ENCODE results near the gene TNFRSF1B.
A peak's percentile ranks its signal among the peaks of the same experiment; 100 is the strongest.
"Not testable (repeated sequence)": the region's sequence is repeated elsewhere in the genome, so short reads cannot be mapped to it uniquely, and the experiment has no call there.

The TNFRSF1B gene

DNA sequence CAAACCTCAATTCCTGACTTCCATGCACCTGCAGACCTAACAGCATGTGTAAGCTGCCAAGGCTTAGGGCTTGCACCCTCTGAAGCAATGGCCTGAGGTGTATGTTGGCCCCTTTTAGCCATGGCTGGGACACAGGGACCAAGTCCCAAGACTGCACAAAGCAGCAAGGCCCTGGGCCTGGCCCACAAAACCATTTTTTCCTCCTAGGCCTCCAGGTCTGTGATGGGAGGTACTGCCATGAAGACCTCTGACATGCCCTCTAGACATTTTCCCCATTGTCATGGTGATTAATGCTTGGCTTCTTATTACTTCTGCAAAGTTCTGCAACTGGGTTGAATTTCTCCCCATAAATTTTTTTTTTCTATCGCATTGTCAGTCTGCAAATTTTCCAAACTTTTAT is 55.9 kb downstream of the TNFRSF1B start:
- not testable (repeated sequence) for DNase-seq (ENCODE audit: low spot score)

DNA sequence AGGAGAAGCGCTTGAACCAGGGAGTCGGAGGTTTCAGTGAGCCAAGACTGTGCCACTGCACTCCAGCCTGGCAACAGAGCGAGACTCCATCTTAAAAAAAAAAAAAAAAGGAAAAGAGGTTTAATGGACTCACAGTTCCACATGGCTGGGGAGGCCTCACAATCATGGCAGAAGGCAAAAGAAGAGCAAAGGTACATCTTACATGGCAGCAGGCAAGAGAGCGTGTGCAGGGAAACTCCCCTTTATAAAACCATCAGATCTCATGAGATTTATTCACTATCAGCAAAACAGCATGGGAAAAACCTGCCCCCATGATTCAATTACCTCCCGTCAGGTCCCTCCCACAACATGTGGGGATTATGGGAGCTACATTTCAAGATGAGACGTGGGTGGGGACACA is 57.3 kb downstream of the TNFRSF1B start:
- DNase-seq (ENCODE audit: low spot score), result not testable (repeated sequence)

DNA sequence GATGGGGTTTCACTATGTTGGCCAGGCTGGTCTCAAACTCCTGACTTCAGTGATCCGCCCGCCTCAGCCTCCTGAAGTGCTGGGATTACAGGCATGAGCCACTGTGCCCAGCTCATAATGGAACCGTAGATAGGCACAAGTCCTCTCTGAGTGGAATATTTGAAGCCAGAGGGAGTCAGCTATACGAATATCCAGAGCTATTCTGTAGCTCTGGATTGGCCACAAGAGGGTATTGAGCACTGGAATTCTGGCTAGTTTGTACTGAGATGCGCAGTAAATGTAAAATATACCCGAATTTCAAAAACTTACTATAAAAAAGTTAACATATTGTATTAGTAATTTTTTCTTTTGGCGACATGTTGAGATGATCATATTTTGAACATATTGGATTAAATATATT is 62.2 kb downstream of the TNFRSF1B start:
- DNase-seq (ENCODE audit: low spot score), result no peak

DNA sequence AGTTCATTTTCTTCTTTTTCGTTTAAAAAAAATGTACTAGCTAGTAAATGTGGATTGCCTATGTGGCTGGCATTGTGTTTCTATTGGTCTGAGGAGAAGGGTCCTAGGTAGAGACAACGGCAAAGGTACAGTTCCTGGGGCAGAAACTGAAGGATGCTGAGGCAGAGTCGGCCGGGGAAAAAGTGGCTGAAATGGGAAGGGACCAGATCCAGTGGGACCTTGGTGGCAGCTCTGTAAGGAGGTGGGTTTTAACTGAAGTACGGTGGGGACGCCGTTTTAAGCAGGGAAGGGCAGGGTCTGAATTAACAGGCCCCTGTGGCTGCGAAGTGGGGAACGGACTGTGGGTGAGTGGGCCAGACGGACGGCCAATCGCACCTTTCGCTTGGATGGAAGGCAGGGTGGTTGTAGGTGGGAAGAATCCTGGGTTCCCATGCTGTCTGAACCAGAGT is 62.6 kb downstream of the TNFRSF1B start:
- no peak for DNase-seq (ENCODE audit: low spot score)

DNA sequence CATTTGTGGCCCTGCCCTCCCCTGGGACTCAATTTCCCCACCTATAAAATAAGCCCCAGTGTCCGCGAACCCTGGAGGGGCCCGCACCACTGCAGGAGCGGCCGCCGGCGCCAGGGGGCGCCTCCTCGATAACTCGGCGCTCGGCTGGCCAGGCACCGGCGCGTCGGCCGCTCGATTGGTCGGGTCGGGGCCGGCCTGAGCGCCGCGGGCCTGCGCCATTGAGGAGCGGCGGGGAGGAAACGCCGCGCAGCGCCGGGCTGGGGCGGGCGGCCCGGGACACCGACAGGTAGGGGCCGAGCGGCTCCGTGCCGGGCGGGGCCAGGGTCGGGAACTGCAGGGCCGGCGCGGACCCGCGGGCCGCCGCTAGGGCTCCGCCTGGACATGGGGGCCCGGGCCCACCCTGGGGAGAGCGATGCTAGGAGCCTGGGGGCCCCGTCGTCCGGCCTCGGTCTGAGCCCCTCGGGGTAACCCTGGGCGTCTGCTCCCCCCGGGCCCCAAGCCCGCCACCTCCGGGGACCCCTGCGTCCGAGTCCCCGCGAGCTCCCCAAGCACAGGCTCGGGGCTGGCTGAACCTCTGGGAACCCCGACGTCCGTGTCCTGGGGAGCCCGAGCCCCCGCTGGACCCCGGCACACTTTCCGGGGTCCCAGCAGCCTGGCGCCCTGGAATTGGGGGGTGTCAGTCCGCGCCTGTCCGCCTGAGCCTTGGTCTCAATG is 63.2 kb downstream of the TNFRSF1B start, which contains the start of gene VPS13D:
TSS of gene VPS13D (plus strand) at position 196 of the 714 bp plus-strand sequence. CDS start 4,237 bp downstream, outside the sequence.
- peak; percentile 70 for DNase-seq (ENCODE audit: low spot score)

DNA sequence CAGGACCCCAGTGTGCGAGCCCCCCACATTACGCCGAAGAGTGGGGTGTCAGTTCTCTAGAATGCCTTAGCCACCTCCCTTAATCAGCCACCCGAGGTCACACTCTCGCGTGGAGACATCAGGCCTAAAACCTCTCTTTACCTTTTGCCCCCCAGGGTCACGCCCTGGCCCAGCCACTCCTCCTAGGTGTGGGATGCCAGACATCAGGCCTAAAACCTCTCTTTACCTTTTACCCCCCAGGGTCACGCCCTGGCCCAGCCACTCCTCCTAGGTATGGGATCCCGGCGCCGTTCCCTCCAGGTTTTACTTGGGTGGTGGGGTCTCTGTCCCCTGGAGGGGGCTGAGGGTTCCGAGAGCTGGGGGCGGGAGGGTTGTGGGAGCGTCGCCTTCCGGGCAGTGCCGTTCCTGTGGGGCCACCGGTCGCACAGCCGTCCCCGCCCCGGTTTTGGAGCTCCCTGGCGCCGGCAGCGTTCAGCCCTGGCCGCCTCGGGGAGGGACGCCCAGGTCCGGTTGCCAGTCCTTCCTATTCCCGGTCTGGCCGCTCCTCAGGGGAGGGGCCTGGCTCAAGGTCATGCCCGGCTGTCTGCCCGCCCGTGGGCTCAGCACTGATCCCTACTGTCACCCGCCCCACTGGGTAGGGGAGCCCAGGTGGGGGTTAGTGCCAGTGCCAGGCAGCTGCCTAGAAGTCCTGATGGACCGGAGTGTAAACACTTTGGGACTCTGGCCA is 63.9 kb downstream of the TNFRSF1B start:
- DNase-seq (ENCODE audit: low spot score), result peak; percentile 22

DNA sequence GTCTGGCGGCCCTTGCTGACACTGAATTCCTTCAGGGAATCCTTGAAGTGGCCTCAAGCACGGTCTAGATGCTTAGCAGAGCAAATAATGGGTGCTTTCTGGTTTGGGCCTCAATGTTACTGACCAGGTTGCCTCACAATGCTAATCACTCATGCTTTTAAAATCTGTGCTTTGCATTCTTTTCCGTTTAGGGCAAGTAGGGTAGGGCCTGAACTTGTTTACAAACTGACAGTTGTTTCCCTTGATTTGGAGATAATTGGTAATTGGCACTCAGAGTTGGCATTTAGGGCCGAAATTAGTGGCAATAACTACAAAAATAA is 64.4 kb downstream of the TNFRSF1B start:
- no peak for DNase-seq (ENCODE audit: low spot score)

DNA sequence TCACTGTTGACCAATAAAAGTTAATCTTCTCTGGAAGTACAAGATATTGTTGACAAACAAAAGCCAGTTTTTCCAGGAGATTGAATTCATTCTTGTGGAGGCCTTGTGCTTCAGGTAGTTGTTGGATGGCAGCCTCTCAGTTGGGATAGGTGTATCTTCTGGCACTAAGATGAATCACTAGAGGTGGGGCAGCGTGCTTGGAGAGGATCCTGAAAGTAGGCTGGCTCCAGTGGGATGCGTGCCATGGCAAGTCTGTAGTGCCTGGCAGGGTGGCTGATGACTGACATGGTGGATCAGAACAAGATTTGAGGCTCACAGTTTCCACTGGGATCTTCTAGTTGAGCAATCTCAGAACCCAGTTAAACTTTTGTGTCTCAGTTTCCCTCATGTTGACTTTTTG is 65.4 kb downstream of the TNFRSF1B start:
- peak; percentile 31 for DNase-seq (ENCODE audit: low spot score)

DNA sequence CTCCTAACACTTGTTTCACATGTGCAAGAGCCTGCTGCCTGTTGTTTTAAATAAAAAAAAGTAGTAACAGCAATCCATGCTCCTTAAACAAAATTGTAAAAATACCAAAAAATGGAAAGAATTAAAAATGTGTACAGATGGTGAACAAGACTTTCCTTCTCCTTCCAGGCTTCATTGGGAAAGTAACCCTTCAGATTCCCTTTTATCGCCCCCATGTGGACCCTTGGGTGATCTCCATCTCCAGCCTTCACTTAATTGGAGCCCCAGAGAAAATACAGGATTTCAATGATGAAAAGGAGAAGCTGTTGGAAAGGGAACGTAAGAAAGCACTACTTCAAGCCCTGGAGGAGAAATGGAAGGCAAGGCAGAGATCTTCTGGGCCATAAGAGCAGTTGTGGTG is 77.3 kb downstream of the TNFRSF1B start:
- peak; percentile 15 for DNase-seq (ENCODE audit: low spot score)

DNA sequence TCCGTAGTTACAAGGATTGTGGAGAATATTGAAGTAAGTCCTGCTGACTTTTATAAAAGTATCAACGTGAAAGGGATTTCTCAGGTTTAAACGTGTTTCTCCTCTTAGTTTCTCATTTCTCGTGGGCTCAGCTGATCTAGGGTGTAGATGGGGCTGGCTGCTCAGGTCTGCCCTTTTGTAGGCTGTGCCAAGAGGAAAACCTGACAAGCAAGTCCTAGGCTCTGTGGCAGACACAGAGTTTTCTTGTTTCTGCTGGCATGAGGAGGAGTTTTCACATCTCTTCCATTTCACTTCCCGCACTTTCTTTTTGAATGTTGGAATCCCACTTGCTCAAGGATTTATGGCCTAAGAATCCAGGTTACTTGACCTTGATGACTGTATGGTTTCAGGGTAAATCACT is 77.8 kb downstream of the TNFRSF1B start:
- no peak for DNase-seq (ENCODE audit: low spot score)

DNA sequence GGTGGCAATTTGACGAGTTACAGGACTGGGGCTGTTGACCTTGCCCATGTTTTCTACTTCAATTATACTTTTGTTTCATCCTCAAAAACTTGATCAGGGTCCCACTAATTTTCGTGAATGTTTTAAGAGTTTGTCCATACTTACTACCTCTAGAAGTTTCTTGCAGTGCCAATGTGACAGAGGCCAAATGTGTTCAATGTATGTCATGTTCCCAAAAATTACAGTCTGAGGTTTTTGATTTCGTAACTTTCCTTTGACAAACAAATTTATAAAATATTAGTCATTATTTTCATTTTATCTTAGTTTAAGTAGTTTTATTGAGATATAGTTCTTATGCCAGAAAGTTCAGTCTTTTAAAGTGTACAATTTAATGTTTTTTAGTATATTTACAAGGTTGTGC is 78.3 kb downstream of the TNFRSF1B start:
- DNase-seq (ENCODE audit: low spot score), result no peak

DNA sequence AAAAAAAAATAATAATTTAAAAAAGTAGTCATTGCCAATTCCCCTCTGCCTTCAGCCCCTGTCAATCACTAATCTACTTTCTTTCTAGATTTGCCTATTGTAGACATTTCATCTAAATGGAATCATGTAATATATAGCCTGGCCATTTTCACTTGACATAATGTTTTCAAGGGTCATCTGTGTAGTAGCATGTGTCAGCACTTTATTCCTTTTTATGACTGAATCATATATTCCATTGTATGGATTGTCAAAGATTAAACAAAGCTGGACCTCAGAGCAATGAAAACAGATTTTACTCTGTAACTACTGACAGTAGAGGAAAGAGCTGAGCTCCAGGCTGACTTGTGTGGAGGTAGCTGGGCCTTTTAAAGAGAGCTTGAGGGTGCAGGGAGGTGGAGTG is 78.9 kb downstream of the TNFRSF1B start:
- DNase-seq (ENCODE audit: low spot score), result no peak

DNA sequence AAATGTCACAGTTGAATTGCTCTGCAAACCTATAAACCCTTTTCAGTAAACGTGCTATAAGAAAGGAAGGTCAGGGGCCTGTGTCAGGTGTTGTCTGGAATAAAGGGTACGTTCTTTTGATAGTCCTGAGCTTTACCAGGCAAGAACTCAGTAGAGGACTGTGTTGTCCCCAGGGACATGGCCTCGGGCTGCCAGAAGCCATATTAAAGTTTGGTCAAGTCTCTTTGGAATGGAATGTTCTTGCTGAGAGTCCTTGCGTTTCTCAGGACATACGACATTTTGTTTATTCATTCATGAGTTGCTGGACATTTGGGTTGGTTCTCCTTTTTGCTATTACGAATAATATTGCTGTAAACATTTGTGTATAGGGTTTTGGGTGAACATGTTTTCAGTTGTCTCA is 79.8 kb downstream of the TNFRSF1B start:
- DNase-seq (ENCODE audit: low spot score), result no peak

DNA sequence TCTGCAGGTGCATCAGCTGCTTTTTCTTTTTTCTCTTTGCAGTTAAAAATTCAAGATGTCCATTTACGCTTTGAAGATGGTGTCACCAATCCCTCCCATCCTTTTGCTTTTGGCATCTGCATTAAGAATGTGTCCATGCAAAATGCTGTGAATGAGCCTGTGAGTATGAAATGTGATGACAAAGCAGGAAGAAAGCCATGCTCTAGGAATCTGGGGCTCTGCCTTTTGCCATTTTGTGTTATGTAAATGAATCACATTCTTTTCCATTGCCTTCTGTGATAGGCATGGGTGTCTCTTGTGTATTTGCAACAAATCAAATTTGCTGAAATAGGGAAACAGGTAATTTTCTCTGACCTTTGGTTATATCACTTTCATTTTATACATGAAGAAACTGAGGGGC is 82.4 kb downstream of the TNFRSF1B start:
- DNase-seq (ENCODE audit: low spot score), result no peak

DNA sequence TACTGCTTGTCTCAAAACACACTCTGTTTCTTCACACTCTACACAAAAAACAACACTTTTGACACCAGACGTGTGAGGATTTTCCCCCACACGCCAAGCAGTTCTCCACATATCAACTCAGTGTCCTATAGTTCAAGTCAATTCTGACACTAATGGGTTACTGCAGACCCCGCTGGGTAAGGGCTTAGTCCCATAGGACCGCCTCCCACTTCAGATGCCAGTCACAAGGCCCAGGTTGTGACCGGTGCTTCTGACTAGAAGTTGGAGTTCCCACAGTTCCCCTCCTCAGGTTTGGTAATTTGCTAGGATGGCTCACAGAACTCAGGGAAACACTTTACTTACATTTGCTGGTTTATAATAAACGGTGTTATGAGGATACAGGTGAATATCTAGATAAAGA is 83.0 kb downstream of the TNFRSF1B start:
- DNase-seq (ENCODE audit: low spot score), result no peak

DNA sequence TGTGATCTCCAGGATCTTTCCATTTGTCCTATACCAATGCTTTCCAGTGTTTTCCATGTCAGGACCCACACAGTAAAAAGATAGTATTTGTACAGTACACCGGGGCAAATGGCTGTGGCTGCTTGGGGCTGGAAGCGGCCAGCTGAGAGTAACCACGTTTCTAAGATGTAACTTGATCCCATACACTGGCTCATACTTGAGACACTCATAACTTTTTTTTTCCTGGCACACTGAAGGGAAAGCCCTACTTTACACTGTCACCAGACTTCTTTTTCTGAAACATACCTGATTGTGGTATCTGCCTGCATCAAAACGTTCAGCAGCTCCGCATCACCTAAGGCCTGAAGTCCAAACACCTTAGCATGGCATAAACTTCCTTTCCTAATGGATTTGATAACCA is 84.7 kb downstream of the TNFRSF1B start:
- no peak for DNase-seq (ENCODE audit: low spot score)

DNA sequence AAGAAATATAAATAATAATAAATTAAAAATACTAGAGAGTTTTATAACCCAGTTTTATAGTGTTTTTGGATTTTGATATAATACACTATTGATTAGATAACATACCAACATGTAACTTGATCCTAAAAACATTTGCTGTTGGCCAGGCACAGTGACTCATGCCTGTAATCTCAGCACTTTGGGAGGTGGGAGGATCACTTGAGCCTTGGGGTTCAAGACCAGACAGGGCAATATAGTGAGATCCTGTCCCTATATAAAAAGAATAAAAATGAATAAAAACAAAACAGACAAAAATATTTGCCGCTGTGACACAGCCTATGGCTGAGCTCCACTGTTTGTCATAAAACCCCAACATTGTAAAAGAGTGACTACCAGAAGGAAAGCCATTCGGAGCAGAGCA is 89.1 kb downstream of the TNFRSF1B start:
- DNase-seq (ENCODE audit: low spot score), result no peak

DNA sequence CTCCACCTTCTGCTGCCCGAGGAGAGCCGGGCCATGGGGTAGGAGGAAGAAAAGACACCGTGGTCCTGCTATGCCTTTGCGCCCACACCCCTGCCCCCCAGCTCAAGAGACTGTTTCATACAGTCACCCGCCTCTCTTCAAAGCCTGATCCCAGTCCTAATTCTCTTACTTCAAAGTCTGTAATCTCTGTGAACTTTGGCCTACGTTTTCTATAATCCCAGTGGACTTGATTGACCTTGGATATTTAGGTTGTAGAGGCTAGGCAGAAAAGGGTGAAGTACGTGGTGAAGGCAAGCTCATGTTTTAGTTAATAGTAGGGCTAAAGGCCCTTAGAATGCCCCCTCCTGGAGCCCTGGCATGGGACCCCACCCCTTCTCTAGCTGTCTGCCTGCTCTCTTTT is 91.5 kb downstream of the TNFRSF1B start:
- no peak for DNase-seq (ENCODE audit: low spot score)
